HFFc6 (cell line): ENCODE data around the gene TTC9. TPM values are rescaled to one million over a fixed set of nuclear protein-coding genes. Genes with fewer than 3 reads are reported as not detected.

ENCODE experiments used
- DNase-seq: peaks from one replicate; pipeline ENCODE4 v3.0.0-alpha.2; 2018
- H3K27ac Mint-ChIP-seq: 2 replicates; pipeline ENCODE4 v1.8.0; 2020; ENCODE audit warnings: mild to moderate bottlenecking, mixed read lengths
- H3K27me3 Mint-ChIP-seq: 2 replicates; pipeline ENCODE4 v1.8.0; 2021; ENCODE audit warnings: mild to moderate bottlenecking, moderate library complexity, mixed read lengths; ENCODE audit not compliant: insufficient read depth
- H3K36me3 Mint-ChIP-seq: 2 replicates; pipeline ENCODE4 v1.8.0; 2021; ENCODE audit warnings: low read depth, mixed read lengths
- H3K4me1 Mint-ChIP-seq: 2 replicates; pipeline ENCODE4 v1.8.0; 2020; ENCODE audit warnings: low read depth, mixed read lengths
- H3K4me3 Mint-ChIP-seq: 2 replicates; pipeline ENCODE4 v1.8.0; 2020; ENCODE audit warnings: mild to moderate bottlenecking, moderate library complexity, mixed read lengths
- H3K9me3 Mint-ChIP-seq: 2 replicates; pipeline ENCODE4 v1.8.0; 2020; ENCODE audit warnings: mild to moderate bottlenecking, mixed read lengths
- CTCF ChIP-seq: fragments of 200-600 bp; sonication (generic); IDR thresholded peaks from 2 replicates; pipeline ENCODE4 v1.5.0; 2021; ENCODE audit warnings: antibody characterized with exemption, mild to moderate bottlenecking
- total RNA-seq, 6 experiments: library from RNA; stranded (reverse); fragmentation: NEBNext Ultra II Directional; extraction: Animal tissue kit (Norgen Biotek cat#: 25700); gene quantifications; 2 replicates in 1 of 6; 3 replicates in 5 of 6; pipeline ENCODE4 v1.2.3, GENCODE V29; 2021

The TTC9 gene
- total RNA-seq, 6 experiments from 2014 or later = 0.05 to 0.17 (median 0.09) TPM

- peak; percentile 86 for DNase-seq
- Mint-ChIP-seq H3K36me3 (peaks cover 5% of the 10 kb centered on the region; the same call in 1 of the 2 replicates), H3K27me3 (no peaks in the 10 kb centered on the region; the same call in 1 of the 2 replicates), H3K4me3 (peak within 1 kb of the TSS; percentile 97), H3K4me1 (peaks cover 30% of the 10 kb centered on the region), H3K9me3 (no peaks in the 10 kb centered on the region), H3K27ac (peak within 1 kb of the TSS; percentile 96)
- no peak for TF ChIP-seq CTCF
These were observed 41.1 kb upstream of the TTC9 start, which contains the start of gene MED6 for GRCh38 chr14:70600382-70601157. Gene MED6 (minus strand): TSS chr14:70600655. CDS start chr14:70600637, 18 bp downstream.

- peak overlapping the region; percentile 96 for H3K27ac Mint-ChIP-seq
- no peaks in the 10 kb centered on the region for H3K9me3 Mint-ChIP-seq
- no peak for DNase-seq
- peak overlapping the region; percentile 97 for H3K4me3 Mint-ChIP-seq
- H3K36me3 Mint-ChIP-seq = peaks cover 5% of the 10 kb centered on the region; the same call in 1 of the 2 replicates
- H3K27me3 Mint-ChIP-seq = peaks cover 2% of the 10 kb centered on the region
- peaks cover 30% of the 10 kb centered on the region for H3K4me1 Mint-ChIP-seq
- no peak for TF ChIP-seq CTCF
These were observed 40.6 kb upstream of the TTC9 start for GRCh38 chr14:70601162-70601561.

GRCh38 chr14:70602254-70602653, 39.5 kb upstream of the TTC9 start:
- H3K4me3 Mint-ChIP-seq = no peak overlapping the region
- H3K27me3 Mint-ChIP-seq = peaks cover 2% of the 10 kb centered on the region
- peaks cover 30% of the 10 kb centered on the region for H3K4me1 Mint-ChIP-seq
- no peaks in the 10 kb centered on the region for H3K9me3 Mint-ChIP-seq
- no peak for TF ChIP-seq CTCF
- DNase-seq = no peak
- peaks cover 5% of the 10 kb centered on the region; the same call in 1 of the 2 replicates for H3K36me3 Mint-ChIP-seq
- H3K27ac Mint-ChIP-seq = no peak overlapping the region

GRCh38 chr14:70611216-70611615, 30.5 kb upstream of the TTC9 start:
- Mint-ChIP-seq H3K27ac (no peak overlapping the region), H3K27me3 (peaks cover 9% of the 10 kb centered on the region), H3K4me1 (no peaks in the 10 kb centered on the region), H3K36me3 (no peaks in the 10 kb centered on the region), H3K4me3 (no peak overlapping the region), H3K9me3 (no peaks in the 10 kb centered on the region)
- DNase-seq = no peak
- TF ChIP-seq CTCF = no peak

- H3K27me3 Mint-ChIP-seq = peaks cover 8% of the 10 kb centered on the region
- H3K36me3 Mint-ChIP-seq = no peaks in the 10 kb centered on the region
- H3K9me3 Mint-ChIP-seq = no peaks in the 10 kb centered on the region
- no peak overlapping the region for H3K27ac Mint-ChIP-seq
- no peak for TF ChIP-seq CTCF
- no peak overlapping the region for H3K4me3 Mint-ChIP-seq
- DNase-seq = no peak
- no peaks in the 10 kb centered on the region for H3K4me1 Mint-ChIP-seq
These were observed 25.1 kb upstream of the TTC9 start for GRCh38 chr14:70616646-70617045.
